A673 (cell line): ENCODE results near the gene POMC.

Source experiments
- CTCF ChIP-seq: fragments of 300-800, 200-600 bp; sonication (generic); conservative IDR thresholded peaks from 2 replicates; pipeline ENCODE4 v1.5.1; 2017; ENCODE audit warnings: low read depth, mild to moderate bottlenecking, antibody characterized with exemption, low read length, moderate library complexity, mixed read lengths
- EZH2 ChIP-seq: fragments of 200-600 bp; sonication (generic); IDR thresholded peaks from 2 replicates; pipeline ENCODE4 v1.6.1; 2017; ENCODE audit warnings: borderline replicate concordance, low read depth, mild to moderate bottlenecking, mixed read lengths, antibody characterized with exemption, low read length; ENCODE audit not compliant: poor library complexity, severe bottlenecking

- no peak for TF ChIP-seq CTCF
- no peak for TF ChIP-seq EZH2
Observed at GRCh38 chr2:25149646-25150045, 18.7 kb downstream of the POMC start.
